D721Med (cell line): ENCODE results near the gene ACBD7.

Experiments
- DNase-seq: peaks from one replicate; pipeline ENCODE4 v3.0.0; 2011; ENCODE audit warnings: low spot score; ENCODE audit not compliant: insufficient read length
- FAIRE-seq: peaks from 2 replicates; lab custom pipeline; 2011; peaks lifted over from hg19 to GRCh38; lab: Jason Lieb, UNC
- CTCF ChIP-seq: IDR thresholded peaks from 2 replicates; pipeline ENCODE4 v1.5.1; 2012; ENCODE audit warnings: mild to moderate bottlenecking, control low read depth; ENCODE audit not compliant: insufficient read depth; ENCODE audit errors: missing control alignments

ACBD7 gene

GRCh38 chr10:15049533-15049932, 39.0 kb downstream of the ACBD7 start:
- DNase-seq (no peak), FAIRE-seq (no peak)
- no peak for TF ChIP-seq CTCF

DNA sequence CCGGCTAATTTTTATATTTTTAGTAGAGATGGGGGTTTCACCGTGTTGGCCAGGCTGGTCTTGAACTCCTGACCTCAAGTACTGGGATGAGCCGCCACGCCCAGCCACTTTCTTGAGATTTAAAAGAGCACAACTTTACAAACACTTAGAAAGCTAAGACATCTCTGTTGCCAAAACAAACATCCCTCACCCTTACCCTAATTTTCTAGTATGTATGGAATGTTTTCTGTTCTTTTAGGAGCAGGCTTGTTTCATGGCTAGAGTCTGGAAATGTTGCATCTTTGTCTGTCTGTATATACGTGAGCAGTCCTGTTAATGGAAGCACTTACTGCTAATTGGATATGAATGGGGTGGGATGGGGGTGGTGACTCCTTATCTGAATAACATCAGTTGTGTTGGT, 42.0 kb downstream of the ACBD7 start:
- DNase-seq (no peak), FAIRE-seq (no peak)

DNA sequence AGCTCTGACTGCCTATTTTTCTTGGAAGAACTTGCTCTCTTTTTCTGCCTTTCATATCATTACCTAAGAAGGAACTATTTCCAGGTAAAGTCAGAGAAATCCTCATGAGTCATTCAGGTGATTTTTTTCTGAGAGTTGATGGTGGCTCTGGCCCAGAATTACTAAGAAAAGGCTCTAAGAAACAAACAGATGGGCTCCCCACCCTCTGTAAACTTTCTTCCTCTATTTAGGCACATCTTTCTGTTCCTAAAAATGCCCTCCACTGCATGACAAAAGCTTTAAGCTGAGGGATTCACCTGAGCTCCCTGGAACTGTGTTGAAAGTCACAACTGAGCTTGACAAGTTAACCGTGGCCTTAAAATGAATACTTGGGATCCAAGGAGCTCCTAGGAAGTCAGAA, 43.2 kb downstream of the ACBD7 start:
- FAIRE-seq (no peak), DNase-seq (no peak)
- TF ChIP-seq CTCF, result no peak

More for the DNA sequence above, 42.0 kb downstream of the ACBD7 start:
- no peak for TF ChIP-seq CTCF

DNA sequence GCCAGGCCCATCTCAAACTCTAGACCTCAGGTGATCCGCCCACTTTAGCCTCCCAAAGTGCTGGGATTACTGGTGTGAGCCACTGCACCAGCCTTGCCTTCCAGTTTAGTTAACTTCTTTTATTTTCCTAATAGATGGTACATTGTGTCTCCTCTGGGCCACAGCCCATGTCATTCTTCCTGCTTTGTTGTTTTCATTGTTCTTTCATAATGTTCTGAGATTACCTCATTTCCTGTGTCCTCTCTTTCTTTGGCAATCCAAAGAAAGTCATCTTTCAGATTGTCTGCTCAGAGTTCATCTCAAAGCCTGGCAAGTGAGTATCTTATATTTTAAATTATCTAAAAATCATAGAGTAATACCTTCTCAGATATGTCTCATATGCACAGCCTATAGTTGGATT, 44.9 kb downstream of the ACBD7 start, which contains the start of gene OLAH:
Gene OLAH (plus strand): TSS at position 270 of the 400 bp plus-strand sequence. CDS start 3,346 bp downstream, outside the sequence.
- FAIRE-seq, result no peak
- no peak for TF ChIP-seq CTCF
- no peak for DNase-seq

DNA sequence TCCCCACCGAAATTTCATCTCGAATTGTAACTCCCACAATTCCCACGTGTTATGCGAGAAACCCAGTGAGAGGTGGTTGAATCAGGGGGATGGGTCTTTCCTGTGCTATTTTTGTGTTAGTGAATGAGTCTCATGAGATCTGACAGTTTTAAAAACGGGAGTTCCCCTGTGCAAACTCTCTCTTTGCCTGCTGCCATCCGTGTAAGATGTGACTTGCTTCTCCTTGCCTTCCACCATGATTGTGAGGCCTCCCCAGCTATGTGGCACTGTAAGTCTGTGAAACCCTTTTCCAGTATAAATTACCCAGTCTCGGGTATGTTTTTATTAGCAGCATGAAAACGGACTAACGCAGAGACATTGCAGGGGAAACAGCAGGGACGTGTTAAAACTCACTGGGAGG, 50.2 kb downstream of the ACBD7 start:
- FAIRE-seq, result no peak
- no peak for TF ChIP-seq CTCF

DNA sequence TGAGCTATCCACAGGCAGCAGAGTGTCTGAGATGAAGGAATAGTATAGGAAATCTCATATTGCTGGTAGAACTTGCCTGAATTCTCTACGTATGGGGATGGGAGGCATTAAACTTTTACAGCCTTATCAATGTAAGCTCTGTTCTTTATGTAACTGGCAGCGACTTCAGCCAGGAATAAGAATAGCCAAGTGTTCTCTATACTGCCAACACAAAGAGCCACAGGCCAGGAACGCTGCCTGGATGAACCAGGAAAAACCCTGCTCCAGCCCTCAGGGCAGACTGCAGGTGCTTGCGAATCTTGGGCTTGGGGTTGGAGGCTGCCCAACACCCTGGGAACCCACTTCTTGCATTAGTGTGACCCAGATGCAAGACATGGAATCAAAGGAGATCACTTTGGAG, 50.9 kb downstream of the ACBD7 start:
- DNase-seq, result no peak
- TF ChIP-seq CTCF, result no peak
- no peak for FAIRE-seq

More for the DNA sequence above, 50.2 kb downstream of the ACBD7 start:
- DNase-seq, result no peak

DNA sequence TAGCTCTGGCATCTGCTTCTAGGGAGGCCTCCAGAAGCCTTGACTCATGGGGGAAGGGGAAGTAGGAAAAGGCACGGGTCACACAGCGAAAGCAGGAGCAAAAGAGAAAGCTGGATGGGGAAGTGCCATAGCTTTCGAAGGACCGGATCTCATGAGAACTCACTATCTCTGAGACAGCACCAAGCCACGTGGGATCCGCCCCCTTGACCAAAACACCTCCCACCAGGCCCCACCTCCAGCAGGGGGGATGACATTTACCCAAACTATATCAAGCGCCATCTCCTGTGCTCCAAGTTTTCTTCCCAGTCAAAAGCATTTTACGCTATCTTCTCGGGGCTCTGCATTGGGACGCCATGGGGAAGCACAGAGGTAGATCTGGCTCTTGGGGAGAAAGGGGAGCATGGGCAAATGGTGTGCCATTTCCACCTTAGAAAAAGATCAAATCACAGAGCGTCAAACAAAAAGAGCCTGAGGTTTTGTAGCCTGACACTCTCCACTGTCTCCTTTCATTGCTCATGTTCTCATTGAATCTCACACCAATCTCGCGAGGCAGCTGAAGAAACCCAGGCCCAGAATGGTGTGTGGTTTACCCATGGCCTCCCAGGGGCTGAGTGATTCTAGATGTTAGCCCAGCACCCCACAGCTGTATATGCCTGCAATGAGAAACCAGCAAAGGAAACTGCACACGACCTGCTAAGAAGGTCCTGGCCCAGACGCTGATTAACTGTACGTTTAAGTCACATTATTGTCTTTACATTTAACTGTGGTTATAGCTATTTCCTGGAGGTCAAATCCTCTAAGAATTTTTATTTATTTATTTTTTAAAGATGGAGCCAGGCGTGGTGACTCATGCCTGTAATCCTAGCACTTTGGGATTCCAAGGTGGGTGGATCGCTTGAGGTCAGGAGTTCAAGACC, 52.9 kb downstream of the ACBD7 start:
- FAIRE-seq (no peak), DNase-seq (no peak)
- no peak for TF ChIP-seq CTCF
